Inferior parietal cortex (tissue), 1 donor: Measurements from ENCODE around the gene USP12.

Source experiments
- DNase-seq: peaks from one replicate; pipeline ENCODE4 v3.0.0-alpha.2; 2016; ENCODE audit errors: extremely low spot score

The USP12 gene

GRCh38 chr13:27037171-27037570 is 134.4 kb downstream of the USP12 start:
- no peak for DNase-seq

- no peak for DNase-seq
These were observed 135.2 kb downstream of the USP12 start for GRCh38 chr13:27036236-27036981.

GRCh38 chr13:27035892-27036235 is 135.7 kb downstream of the USP12 start:
- DNase-seq, result no peak

- DNase-seq, result peak; percentile 39
These were observed 136.9 kb downstream of the USP12 start for GRCh38 chr13:27034678-27035111.

- no peak for DNase-seq
These were observed 142.7 kb downstream of the USP12 start for GRCh38 chr13:27028683-27029480.

- DNase-seq, result no peak
These were observed 144.4 kb downstream of the USP12 start for GRCh38 chr13:27027086-27027667.

- DNase-seq, result no peak
These were observed 145.2 kb downstream of the USP12 start for GRCh38 chr13:27026396-27026795.

GRCh38 chr13:27024776-27025492 is 146.7 kb downstream of the USP12 start:
- DNase-seq, result no peak

- no peak for DNase-seq
These were observed 147.5 kb downstream of the USP12 start for GRCh38 chr13:27024074-27024461.

GRCh38 chr13:27023385-27024073 is 148.1 kb downstream of the USP12 start:
- no peak for DNase-seq

GRCh38 chr13:27022571-27023311 is 148.9 kb downstream of the USP12 start:
- DNase-seq, result peak; percentile 43

GRCh38 chr13:27020415-27020814 is 151.2 kb downstream of the USP12 start:
- no peak for DNase-seq

- no peak for DNase-seq
These were observed 152.7 kb downstream of the USP12 start for GRCh38 chr13:27018882-27019281.

GRCh38 chr13:27018344-27018861 is 153.2 kb downstream of the USP12 start:
- no peak for DNase-seq

- DNase-seq, result no peak
These were observed 154.7 kb downstream of the USP12 start for GRCh38 chr13:27016875-27017274.
